Thyroid gland (tissue), 4 donors: ENCODE data around the gene NYAP1. TPM values are rescaled to one million over a fixed set of nuclear protein-coding genes. Genes with fewer than 3 reads are reported as not detected.

Source experiments
- DNase-seq, 2 donors: peaks; one replicate each; pipeline ENCODE4 v3.0.0-alpha.2; 2019
- H3K27ac ChIP-seq, 3 donors: fragments of 200-600 bp; sonication (generic); 1 replicate in 2 of 3; 2 replicates in 1 of 3; pipeline ENCODE4 v1.5.1; 2016 to 2019; ENCODE audit warnings: mild to moderate bottlenecking in 1 of 3, moderate library complexity in 1 of 3
- H3K27me3 ChIP-seq: fragments of 200-600 bp; sonication (generic); one replicate; pipeline ENCODE4 v1.5.1; 2019
- H3K36me3 ChIP-seq, 2 donors: fragments of 200-600 bp; sonication (generic); one replicate each; pipeline ENCODE4 v1.5.1; 2016 to 2019
- H3K4me1 ChIP-seq, 2 donors: fragments of 200-600 bp; sonication (generic); one replicate each; pipeline ENCODE4 v1.5.1; 2017 to 2019
- H3K4me3 ChIP-seq, 3 donors: fragments of 200-600 bp; sonication (generic); replicated peaks in 1 of 3; 1 replicate in 2 of 3; 2 replicates in 1 of 3; pipeline ENCODE4 v1.5.1; 2016; ENCODE audit warnings: mild to moderate bottlenecking in 1 of 3
- H3K9me3 ChIP-seq: fragments of 200-600 bp; sonication (generic); one replicate; pipeline ENCODE4 v1.5.1; 2017
- POLR2A ChIP-seq, 2 donors: fragments of 450-650 bp; IDR thresholded peaks; one replicate each; pipeline ENCODE4 v1.6.1; 2017; ENCODE audit warnings: antibody characterized with exemption in 2 of 2, mild to moderate bottlenecking in 2 of 2, moderate library complexity in 1 of 2
- WGBS, 2 donors: methylation state at CpG; one replicate each; pipeline ENCODE4 v1.1.5; 2017; 5-methylcytosine and 5-hydroxymethylcytosine counted together
- intact Hi-C: fragments of 100-400 bp; cut with DNase I; formaldehyde crosslinking; loops from one replicate; pipeline ENCODE4 v1.15.1; 2023
- total RNA-seq, 4 donors: library from RNA; depleted of rRNA; stranded (reverse); fragments of >200 nt; gene quantifications; one replicate each; pipeline ENCODE4 v1.2.3, GENCODE V29; 2016
- TF ChIP-seq, protein P1 (sequence below), 6 experiments: fragments of 200-600 bp in 3 of 6; fragments of 450-650 bp in 3 of 6; sonication (generic) in 3 of 6; IDR thresholded peaks; one replicate each; pipeline ENCODE4 v1.5.1; 2016 to 2019; ENCODE audit warnings: antibody characterized with exemption in 6 of 6, mild to moderate bottlenecking in 2 of 6, inconsistent platforms in 1 of 6, moderate library complexity in 1 of 6

Gene NYAP1
- total RNA-seq: 1 to 10 TPM in 2 of 4 donors, under 1 TPM in 1, not detected in 1; 0.40 to 1.3 (median 1.0) TPM

DNA sequence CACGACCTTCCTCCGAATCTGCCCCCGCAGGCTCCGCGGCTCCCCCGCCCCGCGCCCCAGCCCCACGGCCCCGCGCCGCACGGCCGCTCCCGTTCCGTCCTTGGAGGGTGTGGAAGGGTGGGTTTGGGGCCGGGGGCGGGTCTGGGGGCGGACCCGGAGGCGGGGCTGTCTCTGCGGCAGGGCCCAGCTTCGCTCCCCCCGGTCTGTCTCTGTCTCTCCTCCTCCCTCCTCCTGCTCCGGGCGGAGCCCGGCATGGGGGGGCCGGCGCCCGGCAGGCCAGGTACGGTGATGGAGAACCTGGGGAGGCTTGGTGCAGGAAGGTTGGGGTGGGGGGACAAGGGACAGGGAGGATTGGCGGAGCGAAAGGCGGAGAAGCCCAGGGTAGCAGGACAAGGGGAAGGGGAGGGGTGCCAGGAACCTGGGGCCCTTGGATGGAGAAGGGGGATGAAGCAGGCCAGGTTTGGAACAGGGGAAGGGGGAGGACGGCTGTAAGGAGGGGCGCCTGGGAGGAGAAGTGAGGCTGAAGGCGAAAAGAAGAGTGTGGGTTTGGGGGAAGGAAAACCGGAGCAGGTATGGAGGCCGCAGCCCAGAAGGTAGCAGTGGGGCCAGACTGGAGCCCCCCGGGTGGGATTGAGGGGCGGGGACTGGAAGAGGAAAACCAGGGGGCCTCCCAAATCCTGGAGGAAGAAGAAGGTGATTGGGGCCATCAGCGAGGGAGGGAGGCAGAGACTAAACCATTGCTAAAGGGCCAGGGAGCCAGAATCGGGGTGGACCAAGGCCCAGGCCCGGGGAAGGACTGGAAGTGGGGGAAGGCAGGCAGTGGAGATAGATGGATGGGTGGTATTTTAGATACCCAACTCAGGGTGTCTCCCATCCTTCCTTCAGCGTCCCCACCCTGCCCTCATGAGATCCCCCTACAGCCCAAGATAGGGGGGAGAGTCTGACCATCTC lies at the start of gene NYAP1:
Gene NYAP1 (plus strand): TSS at position 206 of the 951 bp plus-strand sequence. CDS start 1,385 bp downstream, outside the sequence.
- no peaks in the 10 kb centered on the region for H3K27me3 ChIP-seq
- peak within 1 kb of the TSS in 2 of 3 donors; percentile 7 to 51 for H3K27ac ChIP-seq
- peak within 1 kb of the TSS in 2 of 3 donors; percentile 28 to 60 for H3K4me3 ChIP-seq
- intact Hi-C loops: loop anchor here (5.0 kb wide), 1 partner anchor 73 kb away; no protein-coding TSS in a partner anchor
- no peaks in the 10 kb centered on the region for H3K36me3 ChIP-seq
- TF ChIP-seq POLR2A (IDR thresholded peaks at IDR 0.05): no peak
- TF ChIP-seq, protein P1, sequence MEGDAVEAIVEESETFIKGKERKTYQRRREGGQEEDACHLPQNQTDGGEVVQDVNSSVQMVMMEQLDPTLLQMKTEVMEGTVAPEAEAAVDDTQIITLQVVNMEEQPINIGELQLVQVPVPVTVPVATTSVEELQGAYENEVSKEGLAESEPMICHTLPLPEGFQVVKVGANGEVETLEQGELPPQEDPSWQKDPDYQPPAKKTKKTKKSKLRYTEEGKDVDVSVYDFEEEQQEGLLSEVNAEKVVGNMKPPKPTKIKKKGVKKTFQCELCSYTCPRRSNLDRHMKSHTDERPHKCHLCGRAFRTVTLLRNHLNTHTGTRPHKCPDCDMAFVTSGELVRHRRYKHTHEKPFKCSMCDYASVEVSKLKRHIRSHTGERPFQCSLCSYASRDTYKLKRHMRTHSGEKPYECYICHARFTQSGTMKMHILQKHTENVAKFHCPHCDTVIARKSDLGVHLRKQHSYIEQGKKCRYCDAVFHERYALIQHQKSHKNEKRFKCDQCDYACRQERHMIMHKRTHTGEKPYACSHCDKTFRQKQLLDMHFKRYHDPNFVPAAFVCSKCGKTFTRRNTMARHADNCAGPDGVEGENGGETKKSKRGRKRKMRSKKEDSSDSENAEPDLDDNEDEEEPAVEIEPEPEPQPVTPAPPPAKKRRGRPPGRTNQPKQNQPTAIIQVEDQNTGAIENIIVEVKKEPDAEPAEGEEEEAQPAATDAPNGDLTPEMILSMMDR (IDR thresholded peaks at IDR 0.05): no peak
- H3K9me3 ChIP-seq: no peaks in the 10 kb centered on the region
- peak; percentile 59 to 66 for DNase-seq
- H3K4me1 ChIP-seq: peaks cover 11 to 16% of the 10 kb centered on the region in 2 donors
- WGBS, 2 donors: 27 to 40% methylated on average over 21 to 34 of the region's 45 CpGs

DNA sequence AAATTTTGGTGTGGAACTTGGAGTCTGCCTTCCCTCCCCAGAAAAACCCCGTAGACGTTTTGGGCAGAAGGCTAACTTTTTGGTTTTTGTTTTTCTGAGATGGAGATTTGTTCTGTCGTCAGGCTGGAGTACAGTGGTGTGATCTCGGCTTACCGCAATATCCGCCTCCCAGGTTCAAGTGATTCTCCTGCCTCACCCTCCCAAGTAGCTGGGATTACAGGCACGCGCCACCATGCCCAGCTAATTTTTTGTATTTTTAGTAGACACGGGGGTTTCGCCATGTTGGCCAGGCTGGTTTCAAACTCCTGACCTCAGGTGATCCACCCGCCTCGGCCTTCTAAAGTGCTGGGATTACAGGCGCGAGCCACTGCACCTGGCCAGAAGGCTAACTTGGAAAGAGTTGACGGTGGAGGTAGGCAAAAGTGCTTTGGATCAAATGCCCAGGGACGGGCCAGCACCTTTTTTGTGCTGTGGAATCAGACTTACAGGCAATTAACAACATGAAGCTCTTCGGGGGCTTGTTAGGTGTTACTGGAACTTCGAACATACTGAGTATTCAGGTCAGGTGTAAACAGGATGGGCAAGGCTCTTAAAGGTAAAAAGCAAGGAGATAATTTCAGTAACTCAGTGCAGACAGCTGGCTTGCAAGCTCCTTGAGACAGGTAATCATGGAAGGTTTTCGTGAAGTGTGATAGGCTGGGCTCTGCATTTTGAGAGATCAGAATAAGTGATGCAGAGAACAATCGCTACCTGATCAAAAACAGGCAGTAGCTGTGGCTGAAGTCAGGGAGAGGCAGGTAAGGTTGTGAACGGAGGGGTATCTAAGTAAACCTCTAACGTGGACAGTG lies 49.2 kb upstream of the NYAP1 start:
- intact Hi-C loops: no loop called here
- Histone ChIP-seq H3K27ac (peak overlapping the region in 2 of 3 donors; percentile 94 to 97), H3K9me3 (no peaks in the 10 kb centered on the region), H3K4me1 (peaks cover 35 to 57% of the 10 kb centered on the region in 2 donors), H3K4me3 (peak overlapping the region in 1 of 3 donors; percentile 84), H3K36me3 (peaks cover 17 to 20% of the 10 kb centered on the region in 2 donors), H3K27me3 (no peaks in the 10 kb centered on the region)
- WGBS, 2 donors: 86 to 88% methylated on average over 22 of the region's 22 CpGs
- no peak for TF ChIP-seq POLR2A (IDR thresholded peaks at IDR 0.05)
- TF ChIP-seq, protein P1 (IDR thresholded peaks at IDR 0.05): no peak
- DNase-seq: no peak

DNA sequence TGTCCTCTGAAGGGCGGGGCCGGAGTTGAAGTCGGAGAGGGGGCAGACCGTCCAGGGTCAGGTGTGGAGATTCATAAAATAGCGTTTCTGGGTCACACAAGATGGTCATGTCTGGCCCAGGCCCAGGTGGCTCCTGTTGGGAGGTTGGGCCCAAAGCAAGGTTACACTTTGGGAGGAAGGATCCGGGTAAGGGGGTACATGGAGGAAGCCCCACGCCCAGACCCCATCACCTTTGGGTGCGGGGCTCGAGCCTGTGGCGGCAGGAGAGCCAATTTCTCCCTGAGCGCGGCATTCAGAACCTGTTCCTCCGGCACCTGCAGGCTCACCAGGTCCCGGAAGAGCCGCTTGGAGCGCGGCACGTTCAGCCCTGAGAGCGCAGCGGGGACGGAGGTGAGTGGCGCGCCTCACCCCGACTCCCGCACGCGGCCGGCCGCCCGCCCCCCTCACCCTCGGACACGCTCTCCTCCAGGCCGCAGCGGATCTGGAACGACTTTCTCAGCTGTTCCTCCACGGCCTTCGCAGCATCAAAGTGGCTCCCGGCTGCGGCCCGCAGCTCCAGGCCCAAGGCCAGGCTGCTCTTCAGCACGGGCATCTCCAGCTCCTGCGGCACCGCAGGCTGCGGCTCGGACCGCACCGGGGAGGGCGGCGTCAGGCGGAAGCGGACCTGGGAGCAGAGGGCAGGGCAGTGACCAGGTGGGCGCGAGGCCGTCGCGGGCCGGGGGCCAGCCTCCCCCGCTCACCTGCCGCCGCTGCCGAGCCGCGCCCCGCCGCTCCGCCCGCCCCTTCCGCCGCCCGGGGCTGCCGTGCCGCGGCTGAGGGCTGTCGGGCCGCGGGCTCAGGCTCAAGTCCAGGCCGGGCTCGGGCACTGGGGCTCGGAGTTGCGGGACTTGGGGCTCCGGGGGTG lies 48.1 kb upstream of the NYAP1 start:
- Histone ChIP-seq H3K4me1 (peaks cover 32 to 54% of the 10 kb centered on the region in 2 donors), H3K9me3 (no peaks in the 10 kb centered on the region), H3K4me3 (peak overlapping the region; percentile 70 to 84 (median 76)), H3K27me3 (no peaks in the 10 kb centered on the region), H3K36me3 (peaks cover 17 to 20% of the 10 kb centered on the region in 2 donors), H3K27ac (peak overlapping the region; percentile 90 to 97 (median 94))
- TF ChIP-seq, protein P1 (IDR thresholded peaks at IDR 0.05): no peak
- TF ChIP-seq POLR2A (IDR thresholded peaks at IDR 0.05): no peak
- DNase-seq: peak; percentile 50 to 52
- intact Hi-C loops: no loop called here
- WGBS, 2 donors: 9 to 16% methylated on average over 7 to 13 of the region's 81 CpGs

DNA sequence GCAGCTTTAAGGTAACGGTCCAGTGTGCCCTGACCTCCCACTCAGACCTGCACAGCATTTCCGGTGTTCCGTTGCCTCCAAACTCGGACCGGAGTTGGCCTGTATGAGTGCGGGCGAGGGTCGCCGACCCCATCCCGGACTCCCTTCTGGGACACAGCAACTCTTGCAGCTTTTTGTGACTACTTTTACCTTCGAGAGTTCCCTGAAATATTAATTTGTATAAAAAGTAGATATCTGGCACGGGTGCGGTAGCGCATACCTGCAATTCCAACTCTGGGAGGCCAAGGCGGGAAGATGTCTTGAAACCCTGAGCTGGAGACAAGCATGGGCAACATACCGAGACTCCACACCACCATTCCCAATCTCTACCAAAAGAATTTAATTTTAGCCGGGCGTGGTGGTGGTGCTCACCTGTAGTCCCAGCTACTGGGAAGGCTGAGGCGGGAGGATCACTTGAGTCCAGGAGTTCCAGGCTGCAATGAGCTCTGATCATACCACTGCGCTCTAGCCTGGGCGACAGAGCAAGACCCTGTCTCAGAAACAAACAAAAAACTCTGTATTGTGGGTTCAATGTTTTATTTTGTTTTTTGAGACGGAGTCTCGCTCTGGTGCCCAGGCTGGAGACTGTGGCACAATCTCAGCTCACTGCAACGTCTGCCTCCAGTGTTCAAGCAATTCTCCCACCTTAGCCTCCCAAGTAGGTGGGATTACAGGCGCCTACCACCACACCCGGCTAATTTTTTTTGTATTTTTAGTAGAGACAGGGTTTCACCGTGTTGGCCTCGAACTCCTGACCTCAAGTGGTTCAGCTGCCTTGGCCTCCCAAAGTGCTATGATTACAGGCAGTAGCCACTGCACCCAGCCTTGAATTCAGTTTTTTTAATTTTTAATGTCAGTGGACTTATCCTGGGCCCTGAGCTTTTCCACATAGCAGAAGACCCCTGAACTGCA lies 46.3 kb upstream of the NYAP1 start:
- no peaks in the 10 kb centered on the region for H3K27me3 ChIP-seq
- H3K36me3 ChIP-seq: peaks cover 17 to 20% of the 10 kb centered on the region in 2 donors
- no peak for TF ChIP-seq POLR2A (IDR thresholded peaks at IDR 0.05)
- TF ChIP-seq, protein P1 (IDR thresholded peaks at IDR 0.05): no peak
- intact Hi-C loops: no loop called here
- peaks cover 14 to 36% of the 10 kb centered on the region in 2 donors for H3K4me1 ChIP-seq
- 92 to 93% methylated on average over 28 of the region's 28 CpGs for WGBS, 2 donors
- peak; percentile 13 to 32 for DNase-seq
- H3K9me3 ChIP-seq: no peaks in the 10 kb centered on the region
- H3K27ac ChIP-seq: peak overlapping the region; percentile 51 to 97 (median 94)
- no peak overlapping the region for H3K4me3 ChIP-seq
